Stimulated activated effector memory CD8-positive, alpha-beta T cell treated with anti-CD3 and anti-CD28 coated beads, Interleukin-12 subunit alpha, Interleukin-12 subunit beta, amount 100 ng/mL, for 72 hours (primary cell): ENCODE measurements around the gene CASZ1.

ENCODE experiments used
- ATAC-seq: fragments of 150-1000 bp; cut with Tn5 transposase; 2 replicates; pipeline ENCODE4 v1.10.0; 2021
- DNase-seq, 2 donors: peaks; one replicate each; pipeline ENCODE4 v3.0.0; 2021 to 2022; ENCODE audit warnings: low spot score in 2 of 2
- H3K27ac Mint-ChIP-seq: one replicate; pipeline ENCODE4 v1.8.0; 2022; ENCODE audit warnings: mild to moderate bottlenecking, mixed read lengths
- H3K36me3 Mint-ChIP-seq: one replicate; pipeline ENCODE4 v1.8.0; 2022; ENCODE audit warnings: mild to moderate bottlenecking, mixed read lengths
- H3K4me1 Mint-ChIP-seq: one replicate; pipeline ENCODE4 v1.8.0; 2022; ENCODE audit warnings: mixed read lengths
- H3K4me3 Mint-ChIP-seq: one replicate; pipeline ENCODE4 v1.8.0; 2022; ENCODE audit warnings: mild to moderate bottlenecking, mixed read lengths
- H3K9me3 Mint-ChIP-seq: one replicate; pipeline ENCODE4 v1.8.0; 2022; ENCODE audit warnings: mixed read lengths

The CASZ1 gene

GRCh38 chr1:10592373-10592772, 204.1 kb downstream of the CASZ1 start:
- H3K36me3 Mint-ChIP-seq = no peaks in the 10 kb centered on the region
- DNase-seq (no peak), ATAC-seq (no peak)
- H3K9me3 Mint-ChIP-seq = no peaks in the 10 kb centered on the region
- H3K4me3 Mint-ChIP-seq = no peak overlapping the region
- no peaks in the 10 kb centered on the region for H3K4me1 Mint-ChIP-seq
- no peak overlapping the region for H3K27ac Mint-ChIP-seq

GRCh38 chr1:10591010-10591409, 205.4 kb downstream of the CASZ1 start:
- Mint-ChIP-seq H3K4me3 (no peak overlapping the region), H3K27ac (no peak overlapping the region), H3K4me1 (no peaks in the 10 kb centered on the region), H3K9me3 (no peaks in the 10 kb centered on the region), H3K36me3 (no peaks in the 10 kb centered on the region)
- DNase-seq (no peak), ATAC-seq (no peak)

- no peaks in the 10 kb centered on the region for H3K9me3 Mint-ChIP-seq
- DNase-seq = no peak
Measured at GRCh38 chr1:10589074-10589473, 207.4 kb downstream of the CASZ1 start.

GRCh38 chr1:10588640-10589039, 207.8 kb downstream of the CASZ1 start:
- Mint-ChIP-seq H3K27ac (no peak overlapping the region), H3K9me3 (no peaks in the 10 kb centered on the region), H3K4me3 (no peak overlapping the region), H3K4me1 (no peaks in the 10 kb centered on the region), H3K36me3 (no peaks in the 10 kb centered on the region)
- ATAC-seq = no peak
- DNase-seq = no peak

More at GRCh38 chr1:10589074-10589473, 207.4 kb downstream of the CASZ1 start:
- Mint-ChIP-seq H3K4me1 (no peaks in the 10 kb centered on the region), H3K36me3 (no peaks in the 10 kb centered on the region), H3K4me3 (no peak overlapping the region), H3K27ac (no peak overlapping the region)
- no peak for ATAC-seq
